ENCODE data around the gene SNRPA. TPM values are rescaled to one million over a fixed set of nuclear protein-coding genes. Genes with fewer than 3 reads are reported as not detected.

The SNRPA gene
- total and polyA plus RNA-seq, 12 donors: 18.5 to 176 (median 62.9) TPM

GRCh38 chr19:40736661-40737060 lies 14.3 kb upstream of the SNRPA start:
- Histone ChIP-seq H3K4me3 (no peak overlapping the region), H3K27me3 (no peaks in the 10 kb centered on the region), H3K9me3 (replicated peaks in 1 of 3) (no peaks in the 10 kb centered on the region), H3K27ac (no peak overlapping the region), H3K4me1 (replicated peaks in 1 of 2) (no peaks in the 10 kb centered on the region), H3K36me3 (replicated peaks in 1 of 2) (peaks cover 0 to 90% of the 10 kb centered on the region in 2 donors)
- intact Hi-C loops (cut with DNase I): no loop called here
- 84 to 95% (median 87%) methylated on average over 9 of the region's 9 CpGs for WGBS, 4 donors
- DNase-seq: no peak
- TF ChIP-seq CTCF (IDR thresholded peaks at IDR 0.05) (no peak), POLR2A (IDR thresholded peaks at IDR 0.05) (no peak)

- intact Hi-C loops (cut with DNase I): no loop called here
- H3K4me1 ChIP-seq (replicated peaks in 1 of 2): no peaks in the 10 kb centered on the region
- H3K27ac ChIP-seq: no peak overlapping the region
Observed at GRCh38 chr19:40737102-40737644, 13.8 kb upstream of the SNRPA start.

GRCh38 chr19:40739030-40739839 lies 11.8 kb upstream of the SNRPA start:
- no peak overlapping the region for H3K4me3 ChIP-seq
- no peak overlapping the region for H3K27ac ChIP-seq
- intact Hi-C loops (cut with DNase I): no loop called here
- TF ChIP-seq CTCF (IDR thresholded peaks at IDR 0.05) (no peak), POLR2A (IDR thresholded peaks at IDR 0.05) (no peak)
- H3K4me1 ChIP-seq (replicated peaks in 1 of 2): no peaks in the 10 kb centered on the region
- WGBS, 4 donors: 76 to 87% (median 78%) methylated on average over 8 to 22 of the region's 22 CpGs
- H3K9me3 ChIP-seq (replicated peaks in 1 of 3): no peaks in the 10 kb centered on the region
- H3K36me3 ChIP-seq (replicated peaks in 1 of 2): peaks cover 0 to 64% of the 10 kb centered on the region in 2 donors
- no peak for DNase-seq
- no peaks in the 10 kb centered on the region for H3K27me3 ChIP-seq

More at GRCh38 chr19:40737102-40737644, 13.8 kb upstream of the SNRPA start:
- Histone ChIP-seq H3K4me3 (no peak overlapping the region), H3K27me3 (no peaks in the 10 kb centered on the region), H3K36me3 (replicated peaks in 1 of 2) (peaks cover 0 to 85% of the 10 kb centered on the region in 2 donors), H3K9me3 (replicated peaks in 1 of 3) (no peaks in the 10 kb centered on the region)
- TF ChIP-seq POLR2A (IDR thresholded peaks at IDR 0.05) (no peak), CTCF (IDR thresholded peaks at IDR 0.05) (no peak)
- 88 to 92% (median 91%) methylated on average over 9 of the region's 9 CpGs for WGBS, 4 donors
- no peak for DNase-seq

- Histone ChIP-seq H3K4me3 (no peak overlapping the region), H3K27ac (no peak overlapping the region), H3K9me3 (replicated peaks in 1 of 3) (no peaks in the 10 kb centered on the region), H3K27me3 (no peaks in the 10 kb centered on the region), H3K36me3 (replicated peaks in 1 of 2) (peaks cover 0 to 56% of the 10 kb centered on the region in 2 donors), H3K4me1 (replicated peaks in 1 of 2) (peaks cover 0 to 4% of the 10 kb centered on the region in 2 donors)
- DNase-seq: no peak
- 73 to 93% (median 81%) methylated on average over 5 to 16 of the region's 16 CpGs for WGBS, 4 donors
- no peak for TF ChIP-seq CTCF (IDR thresholded peaks at IDR 0.05)
- no peak for TF ChIP-seq POLR2A (IDR thresholded peaks at IDR 0.05)
- intact Hi-C loops (cut with DNase I): no loop called here
Observed at GRCh38 chr19:40739871-40740703, 10.9 kb upstream of the SNRPA start.

All from adrenal gland (tissue), 12 donors.